IMR-90 (cell line): ENCODE measurements around the gene ACAN. TPM values are rescaled to one million over a fixed set of nuclear protein-coding genes. Genes with fewer than 3 reads are reported as not detected.

Source experiments
- ATAC-seq: fragments of 200-7000 bp; cut with Tn5 transposase; 2 replicates; pipeline ENCODE4 v1.9.1; 2020; ENCODE audit warnings: low read depth, mild to moderate bottlenecking, moderate library complexity
- BruUV-seq: library from RNA; stranded (reverse); fragments of 400-500 nt; replicated peaks from 2 replicates; lab custom pipeline; 2021; lab: Mats Ljungman, UMichigan
- CTCF ChIA-PET: fragments of 300-600 bp; formaldehyde crosslinking; extraction: SDS; loops from one replicate; lab custom pipeline; 2021; ENCODE audit warnings: antibody characterized with exemption; lab: Yijun Ruan, JAX
- POLR2A ChIA-PET: fragments of 300-600 bp; sonication (Branson Sonifier 250); formaldehyde crosslinking; loops from one replicate; lab custom pipeline; 2022; ENCODE audit warnings: antibody characterized with exemption; ENCODE audit not compliant: unreplicated experiment; lab: Charles Lee
- DNase-seq: peaks from one replicate; pipeline ENCODE4 v3.0.0; 2013
- H2AFZ ChIP-seq: replicated peaks from 2 replicates; pipeline ENCODE3; 2013; ENCODE audit warnings: low read length, mild to moderate bottlenecking; ENCODE audit not compliant: poor library complexity
- H2AK5ac ChIP-seq: 2 replicates; pipeline ENCODE4 v1.6.1; 2013; ENCODE audit warnings: low read depth, low read length, inconsistent platforms
- H2AK9ac ChIP-seq: replicated peaks from 2 replicates; pipeline ENCODE3; 2013; ENCODE audit warnings: mild to moderate bottlenecking, low read depth, low read length, moderate library complexity; ENCODE audit not compliant: poor library complexity
- H2BK120ac ChIP-seq: 2 replicates; pipeline ENCODE4 v1.6.1; 2013; ENCODE audit warnings: low read depth, low read length, inconsistent platforms
- H2BK15ac ChIP-seq: 3 replicates; pipeline ENCODE4 v1.6.1; 2013; ENCODE audit warnings: low read depth, low read length, inconsistent platforms
- H2BK20ac ChIP-seq: 2 replicates; pipeline ENCODE4 v1.6.1; 2013; ENCODE audit warnings: low read depth, mild to moderate bottlenecking, inconsistent platforms, low read length, moderate library complexity
- H2BK5ac ChIP-seq: 2 replicates; pipeline ENCODE4 v1.6.1; 2013; ENCODE audit warnings: mild to moderate bottlenecking, low read depth, low read length, inconsistent platforms; ENCODE audit not compliant: poor library complexity, severe bottlenecking
- H3K14ac ChIP-seq: replicated peaks from 2 replicates; pipeline ENCODE4 v1.6.1; 2013; ENCODE audit warnings: low read depth, low read length, inconsistent platforms
- H3K18ac ChIP-seq: 2 replicates; pipeline ENCODE4 v1.6.1; 2013; ENCODE audit warnings: low read depth, low read length, control low read depth
- H3K23ac ChIP-seq: 2 replicates; pipeline ENCODE4 v1.6.1; 2013; ENCODE audit warnings: low read depth, low read length, inconsistent platforms
- H3K27ac ChIP-seq: 2 replicates; pipeline ENCODE4 v1.5.1; 2013; ENCODE audit warnings: mild to moderate bottlenecking, control low read depth, low read length; ENCODE audit not compliant: insufficient read depth
- H3K27me3 ChIP-seq: 2 replicates; pipeline ENCODE4 v1.6.1; 2013; ENCODE audit warnings: low read length; ENCODE audit not compliant: control insufficient read depth, insufficient read depth
- H3K36me3 ChIP-seq: 2 replicates; pipeline ENCODE4 v1.6.1; 2013; ENCODE audit warnings: low read length, mixed read lengths; ENCODE audit not compliant: control insufficient read depth, insufficient read depth
- H3K4ac ChIP-seq: 2 replicates; pipeline ENCODE4 v1.6.1; 2013; ENCODE audit warnings: low read depth, low read length, inconsistent platforms
- H3K4me1 ChIP-seq: 2 replicates; pipeline ENCODE4 v1.6.1; 2013; ENCODE audit warnings: low read length, mixed read lengths; ENCODE audit not compliant: control insufficient read depth, insufficient read depth
- H3K4me2 ChIP-seq: 2 replicates; pipeline ENCODE4 v1.6.1; 2013; ENCODE audit warnings: low read depth, mild to moderate bottlenecking, control low read depth, low read length, moderate library complexity
- H3K4me3 ChIP-seq: 2 replicates; pipeline ENCODE4 v1.5.1; 2013; ENCODE audit warnings: low read depth, mild to moderate bottlenecking, control low read depth, low read length, moderate library complexity; ENCODE audit not compliant: insufficient read depth
- H3K56ac ChIP-seq: 2 replicates; pipeline ENCODE4 v1.6.1; 2013; ENCODE audit warnings: low read length, inconsistent platforms; ENCODE audit not compliant: insufficient read depth; ENCODE audit errors: extremely low read depth
- H3K79me1 ChIP-seq, 2 experiments: 2 replicates each; pipeline ENCODE4 v1.6.1; 2013; ENCODE audit warnings: low read length in 2 of 2, inconsistent platforms in 1 of 2, low read depth in 1 of 2
- H3K9ac ChIP-seq: 2 replicates; pipeline ENCODE4 v1.6.1; 2013; ENCODE audit warnings: low read depth, low read length, control low read depth
- H3K9me1 ChIP-seq: 2 replicates; pipeline ENCODE4 v1.6.1; 2013; ENCODE audit warnings: low read length, inconsistent platforms; ENCODE audit not compliant: insufficient read depth
- H3K9me3 ChIP-seq: 2 replicates; pipeline ENCODE4 v1.6.1; 2013; ENCODE audit warnings: low read length; ENCODE audit not compliant: control insufficient read depth, insufficient read depth
- H4K20me1 ChIP-seq: 2 replicates; pipeline ENCODE4 v1.6.1; 2013; ENCODE audit warnings: low read length, inconsistent platforms; ENCODE audit not compliant: insufficient read depth
- H4K5ac ChIP-seq: 2 replicates; pipeline ENCODE4 v1.6.1; 2013; ENCODE audit warnings: mild to moderate bottlenecking, low read depth, low read length, control low read depth
- H4K8ac ChIP-seq, 2 experiments: 2 replicates each; pipeline ENCODE4 v1.6.1; 2013; ENCODE audit warnings: low read depth in 2 of 2, low read length in 2 of 2, control low read depth in 1 of 2, inconsistent platforms in 1 of 2
- H4K91ac ChIP-seq: 2 replicates; pipeline ENCODE4 v1.6.1; 2013; ENCODE audit warnings: low read depth, low read length, inconsistent platforms; ENCODE audit not compliant: insufficient read depth
- BHLHE40 ChIP-seq: fragments of 150-350 bp; IDR thresholded peaks from 2 replicates; pipeline ENCODE4 v1.6.1; 2016; ENCODE audit warnings: mild to moderate bottlenecking, low read depth, low read length
- CEBPB ChIP-seq: IDR thresholded peaks from 2 replicates; pipeline ENCODE4 v1.6.1; 2012; ENCODE audit warnings: low read depth, low read length, improper control_type of control experiment
- CTCF ChIP-seq: conservative IDR thresholded peaks from 2 replicates; pipeline ENCODE4 v1.5.1; 2012; ENCODE audit warnings: mild to moderate bottlenecking, low read depth, low read length, improper control_type of control experiment
- FOS ChIP-seq: fragments of 150-350 bp; IDR thresholded peaks from 2 replicates; pipeline ENCODE4 v1.6.1; 2016; ENCODE audit warnings: low read depth, low read length
- MAFK ChIP-seq: IDR thresholded peaks from 2 replicates; pipeline ENCODE4 v1.6.1; 2012; ENCODE audit warnings: low read depth, low read length, improper control_type of control experiment
- MAZ ChIP-seq: IDR thresholded peaks from 2 replicates; pipeline ENCODE4 v1.6.1; 2012; ENCODE audit warnings: low read depth, mild to moderate bottlenecking, low read length, improper control_type of control experiment, moderate library complexity, borderline replicate concordance
- MXI1 ChIP-seq: IDR thresholded peaks from 2 replicates; pipeline ENCODE4 v1.6.1; 2012; ENCODE audit warnings: low read depth, mild to moderate bottlenecking, low read length, moderate library complexity, borderline replicate concordance
- NFE2L2 ChIP-seq: fragments of 150-350 bp; IDR thresholded peaks from 2 replicates; pipeline ENCODE4 v1.6.1; 2016; ENCODE audit warnings: low read depth, mild to moderate bottlenecking, low read length
- POLR2A ChIP-seq: IDR thresholded peaks from 2 replicates; pipeline ENCODE4 v1.6.1; 2012; ENCODE audit warnings: mild to moderate bottlenecking, low read depth, low read length
- RCOR1 ChIP-seq: IDR thresholded peaks from 2 replicates; pipeline ENCODE4 v1.6.1; 2012; ENCODE audit warnings: mild to moderate bottlenecking, low read length, improper control_type of control experiment; ENCODE audit not compliant: insufficient replicate concordance
- RFX5 ChIP-seq: IDR thresholded peaks from 2 replicates; pipeline ENCODE4 v1.8.0; 2012; ENCODE audit warnings: low read depth, mild to moderate bottlenecking, low read length, moderate library complexity
- SMC3 ChIP-seq: fragments of 150-350 bp; IDR thresholded peaks from 2 replicates; pipeline ENCODE4 v1.6.1; 2016; ENCODE audit warnings: low read depth, mild to moderate bottlenecking, antibody characterized with exemption, low read length, moderate library complexity
- USF2 ChIP-seq: fragments of 150-350 bp; IDR thresholded peaks from 2 replicates; pipeline ENCODE4 v1.6.1; 2017; ENCODE audit warnings: mild to moderate bottlenecking, antibody characterized with exemption, low read length, low read depth
- WGBS, 2 experiments: methylation state at CpG; one replicate each; pipeline versions ENCODE4 v1.1.5 to v1.1.7; 2013; ENCODE audit warnings: missing lambda C conversion rate in 2 of 2; ENCODE audit not compliant: insufficient read length in 1 of 2; ENCODE audit errors: extremely low coverage in 2 of 2; 5-methylcytosine and 5-hydroxymethylcytosine counted together
- dilution Hi-C: fragments of 300-500 bp; cut with HindIII; formaldehyde crosslinking; loops from one replicate; pipeline ENCODE4 v1.14.3; 2018; ENCODE audit warnings: low sequenced_read_pairs; ENCODE audit not compliant: unreplicated experiment
- in situ Hi-C: fragments of 300-500 bp; cut with MboI; formaldehyde crosslinking; loops from 3 replicates; pipeline ENCODE4 v1.14.3; 2019; ENCODE audit warnings: low sequenced_read_pairs, inconsistent platforms, mixed read lengths
- intact Hi-C: fragments of 100-400 bp; cut with micrococcal nuclease; formaldehyde crosslinking; loops from 2 replicates; pipeline ENCODE4 v1.10.0; 2022
- polyA plus RNA-seq, 3 experiments: library from polyadenylated mRNA; depleted of rRNA; stranded (reverse); fragments of >200 nt; gene quantifications; 2 replicates each; pipeline ENCODE4 v1.2.3, GENCODE V29; 2012; ENCODE audit warnings: low replicate concordance in 1 of 3
- total RNA-seq: library from RNA; depleted of rRNA; stranded (reverse); fragments of >200 nt; gene quantifications from 2 replicates; pipeline ENCODE4 v1.2.3, GENCODE V29; 2012

Gene ACAN
- total and polyA plus RNA-seq, 2 of the 4 experiments (the other 2 are of a cell fraction): 0.54 to 0.96 TPM

GRCh38 chr15:88788036-88788435, 15.2 kb upstream of the ACAN start:
- no peak overlapping the region for H2BK20ac ChIP-seq
- 50% methylated on average over 1 of the region's 3 CpGs; no CpG with 5 or more reads in 1 of the 2 experiments for WGBS, 2 experiments
- H4K5ac ChIP-seq: no peak overlapping the region
- no peak overlapping the region for H4K8ac ChIP-seq
- H3K23ac ChIP-seq: no peak overlapping the region
- no peaks in the 10 kb centered on the region for H3K79me1 ChIP-seq
- H2AFZ ChIP-seq: no peak overlapping the region
- no peak overlapping the region for H2BK120ac ChIP-seq
- CTCF ChIA-PET: no interaction called here
- no peaks in the 10 kb centered on the region for H3K4me1 ChIP-seq
- H2AK9ac ChIP-seq: no peak overlapping the region
- no peaks in the 10 kb centered on the region for H3K9me1 ChIP-seq
- H4K20me1 ChIP-seq: no peaks in the 10 kb centered on the region
- no peak overlapping the region for H3K4ac ChIP-seq
- H4K91ac ChIP-seq: no peak overlapping the region
- in situ Hi-C loops (no loop called here), dilution Hi-C loops (no loop called here), intact Hi-C loops (no loop called here)
- no peak for TF ChIP-seq CTCF
- TF ChIP-seq SMC3: no peak
- TF ChIP-seq FOS: no peak
- TF ChIP-seq RFX5: no peak
- no peak for TF ChIP-seq MAFK
- no peak for TF ChIP-seq CEBPB
- no peak for TF ChIP-seq MAZ
- TF ChIP-seq RCOR1: no peak
- no peak for TF ChIP-seq NFE2L2
- TF ChIP-seq POLR2A: no peak
- TF ChIP-seq USF2: no peak
- TF ChIP-seq MXI1: no peak
- no peak for TF ChIP-seq BHLHE40
- POLR2A ChIA-PET: no interaction called here
- peaks cover 2% of the 10 kb centered on the region for H3K9me3 ChIP-seq
- H3K9ac ChIP-seq: no peak overlapping the region
- H3K4me3 ChIP-seq: no peak overlapping the region
- H3K14ac ChIP-seq: no peak overlapping the region
- no TSS peak for BruUV-seq
- no peak for ATAC-seq
- no peak overlapping the region for H3K27ac ChIP-seq
- no peak overlapping the region for H3K18ac ChIP-seq
- H2BK15ac ChIP-seq: no peak overlapping the region
- H3K27me3 ChIP-seq: peaks cover 30% of the 10 kb centered on the region
- no peak overlapping the region for H2BK5ac ChIP-seq
- no peak overlapping the region for H3K56ac ChIP-seq
- DNase-seq: no peak
- H3K36me3 ChIP-seq: no peaks in the 10 kb centered on the region
- H3K4me2 ChIP-seq: no peak overlapping the region
- no peak overlapping the region for H2AK5ac ChIP-seq
